ENCODE data around the gene UFD1.

UFD1 gene, protein sequence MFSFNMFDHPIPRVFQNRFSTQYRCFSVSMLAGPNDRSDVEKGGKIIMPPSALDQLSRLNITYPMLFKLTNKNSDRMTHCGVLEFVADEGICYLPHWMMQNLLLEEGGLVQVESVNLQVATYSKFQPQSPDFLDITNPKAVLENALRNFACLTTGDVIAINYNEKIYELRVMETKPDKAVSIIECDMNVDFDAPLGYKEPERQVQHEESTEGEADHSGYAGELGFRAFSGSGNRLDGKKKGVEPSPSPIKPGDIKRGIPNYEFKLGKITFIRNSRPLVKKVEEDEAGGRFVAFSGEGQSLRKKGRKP

DNA sequence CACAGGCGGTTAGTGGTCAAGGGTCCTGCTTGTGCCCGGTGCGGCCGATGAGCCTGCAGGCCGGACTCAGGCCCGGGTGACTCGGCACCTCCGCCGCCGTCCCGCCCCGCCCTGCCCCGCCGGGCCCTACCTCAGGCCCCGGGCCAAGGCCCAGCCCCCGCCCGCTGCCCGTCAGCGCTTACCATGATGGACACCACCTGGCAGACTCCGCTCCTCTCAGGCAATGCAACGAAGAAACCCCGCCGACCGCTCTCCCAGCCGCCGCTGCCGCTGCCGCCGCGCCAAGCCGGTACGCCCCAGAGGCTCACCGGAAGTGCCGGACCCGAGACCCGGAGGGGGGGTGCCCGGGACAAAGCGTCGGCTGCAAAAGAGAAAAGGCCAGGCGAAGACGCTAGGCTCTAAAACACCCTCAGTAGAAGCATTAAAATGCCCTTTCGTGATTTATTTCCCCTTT, at the start of gene UFD1:
UFD1 (minus strand) TSS at position 293 of the 454 bp plus-strand sequence; CDS start at position 185, 108 bp downstream.
- peak; percentile 90 for DNase-seq

DNA sequence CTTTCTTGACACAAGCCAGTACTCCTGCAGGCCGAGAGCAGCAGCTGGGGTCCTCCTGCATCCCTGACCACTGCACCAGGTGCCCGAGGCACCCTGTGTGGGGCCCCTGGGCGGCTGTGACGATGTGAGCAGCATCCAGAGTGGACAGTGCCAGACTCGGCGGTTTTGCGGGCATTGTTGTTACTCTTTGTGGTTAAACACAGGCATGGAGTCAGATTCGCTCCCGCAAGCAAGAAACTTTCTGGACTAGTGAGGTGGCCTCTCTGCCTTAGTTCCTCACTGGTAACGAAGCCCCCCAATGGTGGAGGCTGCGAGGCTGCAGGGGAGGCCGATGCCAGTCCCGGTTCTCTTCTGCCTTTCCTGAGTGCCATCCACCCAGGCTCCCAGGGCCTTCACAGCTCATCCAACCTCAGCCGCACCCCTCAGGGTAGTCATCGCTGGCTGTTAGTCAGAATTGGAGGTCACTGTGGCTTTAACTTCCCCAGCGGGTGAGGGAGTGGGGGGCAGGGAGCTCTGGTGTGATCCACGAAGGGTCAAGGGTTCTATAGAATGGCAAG, 48.9 kb upstream of the UFD1 start:
- no peak for DNase-seq

GRCh38 chr22:19527321-19527721, 48.3 kb upstream of the UFD1 start:
- no peak for DNase-seq

- DNase-seq, result no peak
These were observed 47.7 kb upstream of the UFD1 start for GRCh38 chr22:19526702-19527111.

- no peak for DNase-seq
These were observed 47.2 kb upstream of the UFD1 start for GRCh38 chr22:19526076-19526701.

- DNase-seq, result no peak
These were observed 46.7 kb upstream of the UFD1 start for GRCh38 chr22:19525666-19526065.

DNA sequence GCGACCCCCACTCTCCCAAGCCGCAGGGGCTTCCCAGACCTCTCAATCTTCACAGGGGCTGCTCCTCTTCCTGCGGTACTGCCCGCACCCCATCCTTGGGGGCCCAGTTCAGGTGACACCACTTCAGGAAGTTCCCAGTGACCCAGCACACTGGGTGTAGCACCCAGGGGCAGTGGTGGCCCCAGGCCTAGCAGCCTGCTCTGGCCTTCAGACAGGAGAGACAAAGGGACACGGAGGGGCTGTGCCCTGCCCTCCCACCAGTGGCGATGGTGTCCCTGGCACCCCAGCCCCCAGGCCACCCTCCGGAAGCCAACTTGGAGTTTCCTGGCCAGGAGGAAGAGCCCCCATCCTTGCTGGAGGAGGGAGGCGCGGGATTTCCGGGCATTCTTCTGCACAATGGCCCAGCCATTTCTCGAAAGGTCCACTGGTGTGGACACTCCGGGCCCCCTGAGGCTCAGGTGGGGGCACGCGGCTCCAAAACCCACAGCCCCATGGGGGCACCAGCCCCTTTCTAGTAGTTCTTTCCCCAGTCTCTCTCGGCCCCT, 46.2 kb upstream of the UFD1 start:
- DNase-seq, result no peak

- no peak for DNase-seq
These were observed 45.5 kb upstream of the UFD1 start, which contains the start of gene CLDN5 for GRCh38 chr22:19524170-19525115. Gene CLDN5 (minus strand): TSS chr22:19524410. CDS start chr22:19524255, 155 bp downstream.

DNA sequence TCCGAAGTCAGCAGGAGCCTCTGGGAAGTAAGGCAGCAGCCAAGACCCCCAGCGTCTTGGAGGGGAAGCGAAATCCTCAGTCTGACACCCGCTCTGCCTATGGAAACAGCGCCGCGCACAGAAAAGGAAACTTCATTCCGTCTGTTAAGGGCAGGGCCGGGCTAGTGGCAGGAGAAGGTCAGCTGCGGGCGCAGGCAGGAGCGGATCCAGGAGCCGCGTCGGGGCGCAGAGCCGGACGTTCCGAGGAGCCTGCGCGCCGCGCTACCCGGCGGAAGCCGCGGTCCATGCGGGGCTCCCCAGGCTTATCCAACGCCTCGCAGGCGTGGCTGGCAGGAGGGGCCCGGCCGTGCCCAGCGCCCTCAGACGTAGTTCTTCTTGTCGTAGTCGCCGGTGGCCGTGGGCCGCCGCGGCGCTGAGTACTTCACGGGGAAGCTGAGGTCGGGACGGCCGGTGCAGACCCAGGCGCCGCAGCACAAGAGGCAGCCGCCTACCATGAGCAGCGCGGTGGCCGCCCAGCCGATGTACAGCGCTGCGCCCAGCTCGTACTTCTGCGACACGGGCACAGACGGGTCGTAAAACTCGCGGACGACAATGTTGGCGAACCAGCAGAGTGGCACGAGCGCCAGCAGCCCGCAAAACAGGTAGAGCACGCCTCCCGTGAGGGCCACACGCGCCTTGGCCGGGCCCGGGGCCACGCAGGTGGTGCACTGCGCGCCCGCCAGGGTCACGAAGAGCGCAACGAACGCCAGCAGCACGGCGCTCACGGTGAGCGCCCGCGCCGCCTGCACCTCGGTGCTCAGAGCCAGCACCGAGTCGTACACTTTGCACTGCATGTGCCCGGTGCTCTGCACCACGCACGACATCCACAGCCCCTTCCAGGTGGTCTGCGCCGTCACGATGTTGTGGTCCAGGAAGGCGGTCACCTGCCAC, 44.5 kb upstream of the UFD1 start:
- no peak for DNase-seq

- DNase-seq, result no peak
These were observed 43.9 kb upstream of the UFD1 start for GRCh38 chr22:19522881-19523239.

DNA sequence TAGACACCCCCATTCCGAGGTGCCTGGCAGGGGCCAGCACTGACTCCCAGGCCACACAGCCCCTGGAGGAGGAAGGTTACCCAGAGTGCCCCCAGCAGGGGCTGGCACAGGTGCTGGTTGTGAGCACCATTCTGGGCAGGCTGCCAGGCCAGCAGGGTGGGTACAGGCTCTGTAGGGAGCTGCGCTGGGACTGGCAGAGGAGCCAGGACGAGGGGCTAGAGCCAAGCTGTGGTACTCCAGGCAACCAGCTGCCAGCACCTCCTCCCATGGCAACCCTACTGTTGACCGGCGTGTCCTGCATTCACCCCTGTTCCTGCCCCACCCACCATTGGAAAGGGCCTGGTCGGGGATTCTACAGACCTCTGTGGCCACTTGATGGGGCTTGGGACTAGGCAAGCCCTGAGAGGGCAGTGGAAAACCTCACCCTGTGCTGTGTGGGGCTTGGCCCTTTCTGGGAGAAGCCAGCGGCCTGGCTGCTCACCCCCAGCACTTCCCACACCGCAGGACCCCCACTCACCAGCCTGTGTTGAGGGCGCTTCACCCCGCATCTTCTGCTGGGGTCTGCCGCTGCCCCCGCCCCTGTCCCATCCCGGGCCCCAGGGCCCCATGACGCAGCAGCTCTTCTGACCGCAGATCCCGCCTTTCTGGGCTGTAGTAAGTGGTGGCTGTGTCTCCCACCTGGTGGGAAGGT, 43.3 kb upstream of the UFD1 start:
- no peak for DNase-seq

DNA sequence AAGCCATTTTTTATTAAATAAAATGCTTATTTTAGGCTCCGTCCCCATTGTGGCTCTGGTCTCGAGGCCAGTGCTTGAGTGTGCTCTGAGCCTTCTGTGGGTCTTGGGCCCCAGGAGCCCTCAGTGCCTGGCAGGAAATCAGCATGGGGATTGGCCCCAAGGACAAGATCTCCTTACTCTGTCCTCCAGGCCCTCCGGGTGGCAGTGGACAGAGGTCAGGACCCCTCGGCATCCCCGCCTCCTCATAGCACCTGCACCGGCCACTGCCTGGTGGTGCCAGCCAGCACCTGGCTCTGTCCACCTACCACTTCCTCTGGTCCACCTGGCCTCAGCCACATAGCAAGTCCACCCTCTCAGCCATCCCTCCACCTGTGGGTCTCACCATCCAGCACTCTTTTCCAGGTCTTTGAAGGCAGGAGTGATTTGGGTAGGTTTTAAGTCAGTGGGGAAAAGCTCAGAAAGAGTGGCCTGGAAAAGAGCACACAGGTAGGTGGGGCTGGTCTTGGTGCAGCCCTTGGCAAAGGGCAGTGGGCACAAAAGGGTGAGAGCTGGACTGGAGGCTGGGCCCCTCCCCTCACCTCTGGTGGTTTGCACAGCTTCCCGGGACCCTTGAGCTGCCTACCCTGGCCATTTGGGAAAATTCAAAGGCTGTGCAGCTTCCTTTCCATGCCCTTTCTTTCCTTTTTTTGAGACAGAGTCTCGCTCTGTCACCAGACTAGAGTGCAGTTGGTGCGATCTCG, 41.7 kb upstream of the UFD1 start:
- DNase-seq, result no peak

GRCh38 chr22:19520007-19520406, 41.0 kb upstream of the UFD1 start:
- DNase-seq, result no peak

GRCh38 chr22:19519041-19519926, 40.3 kb upstream of the UFD1 start:
- DNase-seq, result no peak

DNA sequence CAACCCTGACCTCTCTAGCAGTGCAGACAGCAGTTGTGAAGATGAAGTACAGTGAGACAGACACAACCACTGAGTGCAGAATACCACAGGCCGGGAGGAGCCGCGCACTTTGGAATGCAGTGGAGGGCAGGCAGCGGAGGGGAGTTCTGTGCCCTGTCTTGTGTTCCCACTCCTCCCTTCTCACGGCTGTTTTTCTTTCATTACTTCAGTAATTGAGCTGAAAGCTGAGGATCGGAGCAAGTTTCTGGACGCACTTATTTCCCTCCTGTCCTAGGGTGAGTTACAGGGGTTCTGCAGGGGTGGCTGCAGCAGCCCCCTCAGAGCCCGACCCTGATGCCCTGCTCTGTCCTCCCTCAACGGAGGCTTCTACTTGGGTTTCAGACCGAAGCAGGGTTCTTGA, 39.6 kb upstream of the UFD1 start:
- DNase-seq, result no peak

DNA sequence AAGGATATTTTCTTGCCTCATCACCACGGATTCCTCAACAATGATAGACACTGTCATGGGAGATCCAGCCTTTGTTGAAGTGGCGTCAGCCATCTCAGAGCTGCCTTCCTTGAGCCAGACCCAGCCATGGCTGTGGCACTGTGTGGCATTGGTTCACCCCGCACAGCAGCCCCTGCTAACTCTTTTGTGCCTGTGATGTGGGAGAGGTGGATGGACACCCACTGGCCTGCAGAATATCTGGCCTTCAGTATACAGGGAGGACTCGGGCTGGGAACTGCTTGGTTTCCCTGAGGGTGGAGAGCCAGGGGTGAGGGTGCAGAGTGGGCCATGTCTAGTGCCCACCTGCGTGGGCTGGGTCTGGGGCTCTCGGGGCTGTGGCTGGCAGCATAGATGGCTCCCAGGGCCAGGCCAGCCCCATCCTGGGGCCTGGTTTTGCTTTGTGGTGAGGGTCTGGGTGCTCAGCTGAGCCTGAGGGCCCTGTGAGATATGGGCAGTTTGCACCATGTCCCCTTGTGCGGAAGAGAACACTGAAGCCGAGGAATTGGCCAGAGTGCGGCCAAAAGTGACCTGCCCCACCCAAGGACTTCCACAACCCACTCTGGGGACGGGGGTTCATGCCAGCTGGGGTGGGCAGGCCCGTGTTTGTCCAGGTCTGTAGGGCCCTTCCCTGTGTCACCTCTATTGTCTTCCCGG, 39.1 kb upstream of the UFD1 start:
- no peak for DNase-seq

DNA sequence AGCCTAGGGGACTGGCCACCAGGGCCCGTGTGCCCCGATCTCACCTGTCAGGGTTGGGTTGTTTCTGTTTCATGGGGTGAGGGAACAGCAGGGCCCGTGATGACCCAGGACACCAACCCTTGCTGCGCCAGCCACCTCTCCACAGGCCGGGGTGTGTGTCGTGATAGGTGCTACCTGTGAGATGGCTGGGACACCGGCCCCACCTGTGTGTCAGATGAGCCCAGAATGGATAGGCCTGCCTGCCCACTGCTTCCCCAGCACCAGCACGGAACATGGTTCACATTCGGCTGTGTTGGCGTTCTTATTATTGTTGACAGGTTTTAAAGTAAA, 38.1 kb upstream of the UFD1 start:
- no peak for DNase-seq

DNA sequence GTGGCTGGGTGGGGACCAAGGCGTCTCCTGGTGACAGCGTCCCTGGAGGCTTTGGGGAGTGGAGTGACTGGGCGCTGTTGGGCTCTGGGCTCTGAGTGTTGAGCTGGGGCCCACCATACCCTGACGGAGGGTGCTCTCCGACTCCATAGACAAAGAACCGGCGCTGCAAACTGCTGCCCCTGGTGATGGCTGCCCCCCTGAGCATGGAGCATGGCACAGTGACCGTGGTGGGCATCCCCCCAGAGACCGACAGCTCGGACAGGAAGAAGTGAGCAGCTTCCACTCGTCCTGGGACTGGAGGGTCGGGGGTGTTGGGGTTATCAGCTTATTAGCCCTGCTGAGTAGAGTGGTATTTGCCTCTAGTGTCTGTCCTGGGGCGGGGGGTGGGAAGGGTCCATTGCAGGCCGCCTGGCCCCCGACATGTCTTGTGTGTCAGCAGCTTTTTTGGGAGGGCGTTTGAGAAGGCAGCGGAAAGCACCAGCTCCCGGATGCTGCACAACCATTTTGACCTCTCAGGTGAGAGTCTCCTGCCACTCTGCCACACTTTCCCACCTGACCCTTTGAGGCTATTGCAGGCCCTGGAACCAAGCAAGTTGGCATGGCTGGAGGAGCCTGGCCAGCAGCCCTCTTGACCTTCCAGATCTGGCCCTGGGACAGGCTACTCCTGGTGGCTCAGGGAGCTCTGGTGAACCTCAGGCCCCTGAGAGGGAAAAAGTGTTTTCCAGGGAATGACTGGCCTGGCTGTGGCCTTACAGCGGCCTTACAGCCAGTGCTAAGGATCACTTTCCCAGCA, 37.6 kb upstream of the UFD1 start:
- DNase-seq, result no peak

Data from right forelimb (tissue), 1 donor.